HG03558 (cell line): Measurements from ENCODE around the gene UXS1.

Source experiments
- ATAC-seq: cut with Tn5 transposase; IDR thresholded peaks from one replicate; pipeline ENCODE4 v1.9.1; 2021; ENCODE audit warnings: moderate number of reproducible peaks; ENCODE audit not compliant: unreplicated experiment; ENCODE audit errors: extremely low read depth

UXS1 gene

DNA sequence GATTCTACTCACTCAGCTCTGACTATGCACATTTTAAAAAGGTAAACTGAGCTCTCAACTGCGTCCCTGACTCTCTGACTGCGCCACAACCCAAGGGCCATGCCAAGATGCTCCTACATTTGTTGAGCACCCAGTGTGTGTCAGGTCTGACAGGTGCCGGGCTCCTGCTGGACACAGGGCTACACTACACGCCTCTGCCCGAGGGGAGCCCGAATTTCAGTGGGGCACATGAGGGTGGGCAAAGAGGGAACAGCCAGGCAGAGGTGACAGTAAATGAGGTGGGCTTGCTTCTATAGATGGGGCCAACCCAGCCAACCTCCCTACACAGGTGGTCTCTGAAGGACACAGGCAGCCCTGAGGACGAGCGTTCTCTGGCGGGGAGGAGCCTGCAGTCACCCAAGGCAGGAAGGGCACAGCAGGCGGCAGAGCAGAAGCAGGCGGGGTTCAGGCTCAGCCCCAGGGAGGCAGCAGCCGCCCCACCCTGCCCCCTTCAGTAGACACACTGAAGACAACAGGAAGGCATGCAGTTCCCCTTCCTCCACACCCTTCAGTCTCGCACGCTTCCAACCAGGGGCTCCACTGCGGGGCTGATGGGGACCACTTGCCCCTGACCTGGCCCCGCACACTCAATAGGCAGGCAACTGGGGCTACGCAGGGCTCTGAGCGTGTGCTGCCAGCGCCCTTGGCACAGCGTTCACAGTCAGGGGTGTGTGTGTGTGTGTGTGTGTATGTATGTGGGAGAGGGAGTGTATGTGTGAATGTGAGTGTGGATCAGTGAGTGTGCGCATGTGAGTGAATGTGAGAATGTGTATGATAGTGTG, 98.4 kb downstream of the UXS1 start:
- no peak for ATAC-seq

DNA sequence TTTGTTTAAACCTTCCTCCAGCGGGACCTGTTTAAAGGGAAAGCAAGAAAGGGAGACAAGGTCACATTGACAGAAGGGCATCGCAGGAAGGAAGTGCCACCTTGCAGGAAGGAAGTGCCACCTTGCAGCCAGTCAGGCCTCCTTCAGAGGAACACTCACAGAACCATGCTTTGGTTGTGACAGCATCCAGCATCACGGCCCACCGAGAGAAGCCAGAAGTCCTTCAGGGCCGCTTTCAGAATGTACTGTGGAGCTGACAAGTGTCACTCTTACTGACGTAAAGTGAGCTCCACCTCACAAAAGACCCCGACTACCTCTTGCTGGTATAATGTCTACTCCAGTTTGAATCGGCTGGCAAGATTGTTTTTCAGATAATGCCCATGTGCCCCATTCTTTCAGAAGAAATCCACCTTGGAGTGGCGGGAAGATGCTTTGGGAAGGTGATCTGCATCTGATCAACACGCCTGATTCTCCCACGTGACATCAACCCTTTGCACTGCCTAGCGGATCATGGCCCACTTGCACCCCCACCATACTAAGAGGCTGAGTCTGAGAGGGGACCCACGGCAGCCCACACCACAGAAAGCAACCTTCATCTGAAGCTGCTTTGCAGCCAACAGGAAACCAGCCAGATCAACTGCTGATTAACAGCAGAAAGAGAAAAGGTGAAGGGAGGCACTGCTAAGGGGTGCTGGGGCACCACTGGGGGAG, 99.8 kb downstream of the UXS1 start:
- no peak for ATAC-seq

DNA sequence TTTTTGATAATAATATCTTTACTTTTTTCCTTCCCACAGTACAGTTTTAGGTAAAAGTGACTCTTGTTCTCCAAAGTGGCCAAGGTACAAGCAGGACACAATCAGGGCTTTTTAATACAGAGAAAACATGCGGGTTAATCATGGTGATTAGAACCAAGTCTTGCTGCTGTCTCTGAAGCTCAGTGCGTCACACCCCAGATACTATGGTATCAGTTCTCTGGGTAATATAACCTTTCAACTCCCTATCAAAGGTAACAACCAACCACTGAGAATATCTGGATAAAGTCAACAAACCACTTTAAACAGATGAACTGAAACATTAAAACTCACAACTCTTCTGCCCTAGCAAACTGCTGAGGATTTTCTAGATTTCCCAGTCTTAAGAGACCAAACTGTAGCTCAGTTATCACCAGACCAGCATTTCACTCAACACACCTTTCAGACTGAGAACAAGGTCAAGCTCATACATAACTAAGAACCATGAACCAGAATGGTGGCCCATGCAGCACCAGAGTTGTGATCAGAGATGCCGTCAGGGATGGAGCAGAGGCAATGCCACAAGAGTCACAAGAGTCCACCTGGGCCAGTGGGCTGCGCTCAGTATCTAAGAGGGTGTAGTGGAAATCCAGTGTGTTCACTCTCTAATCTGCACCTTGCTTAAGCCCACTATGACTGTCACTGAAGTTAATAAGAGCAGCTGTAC, 103.0 kb downstream of the UXS1 start:
- ATAC-seq = no peak

DNA sequence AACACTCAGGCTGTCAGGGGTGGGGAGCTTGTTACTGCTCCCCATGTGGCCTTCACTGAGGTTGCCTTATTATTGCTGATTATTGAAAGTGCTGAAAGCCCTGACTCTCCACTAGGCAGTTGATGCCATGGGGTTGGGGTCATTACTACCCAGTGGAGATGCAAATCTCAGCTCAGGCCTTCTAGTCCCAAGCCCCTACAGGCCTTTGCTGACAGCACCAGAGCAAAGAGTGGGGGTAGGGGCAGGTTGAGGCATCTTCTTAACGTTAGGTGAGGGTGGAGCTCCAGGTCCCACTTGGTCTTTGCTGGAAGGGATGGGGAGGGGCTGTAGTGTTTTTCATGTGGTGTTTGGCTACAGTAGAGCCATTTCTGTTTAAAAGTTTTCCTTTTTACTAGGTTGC, 104.5 kb downstream of the UXS1 start:
- ATAC-seq = no peak

DNA sequence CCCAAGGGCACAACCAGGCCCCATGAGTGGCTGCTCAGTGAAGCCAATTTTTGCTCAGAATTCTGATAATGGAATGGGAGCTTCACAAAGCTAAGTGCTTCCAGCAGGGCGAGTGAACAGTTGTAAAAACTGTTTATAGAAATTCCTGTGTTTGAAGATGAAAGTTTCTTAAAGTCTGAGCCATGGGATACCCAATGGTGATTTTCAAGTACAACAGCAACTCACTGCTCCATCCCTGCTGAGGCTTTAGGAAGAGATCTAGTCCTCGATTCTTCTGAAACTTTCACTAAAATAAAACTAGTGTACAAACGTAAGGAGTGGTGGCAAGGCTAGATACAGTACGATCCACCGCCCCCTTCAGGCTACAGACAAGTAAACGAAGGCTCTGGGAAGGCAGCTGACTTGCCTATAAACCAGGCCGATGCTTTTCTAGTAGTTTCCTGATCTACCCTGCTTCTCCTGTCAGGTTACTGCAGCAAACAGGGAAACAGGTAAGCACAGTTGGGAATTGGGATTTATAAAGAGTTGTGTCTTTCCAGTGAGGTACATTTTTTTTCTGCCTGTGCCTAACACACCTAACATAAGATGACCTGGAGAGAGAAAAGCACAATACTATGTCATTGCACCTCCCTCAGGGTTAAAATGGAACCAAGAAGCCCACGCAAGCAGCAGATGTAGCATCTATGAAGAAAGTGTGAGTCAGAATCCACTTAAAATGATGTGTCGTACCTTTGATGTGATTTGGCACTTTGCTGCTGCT, 108.7 kb downstream of the UXS1 start:
- ATAC-seq = no peak

DNA sequence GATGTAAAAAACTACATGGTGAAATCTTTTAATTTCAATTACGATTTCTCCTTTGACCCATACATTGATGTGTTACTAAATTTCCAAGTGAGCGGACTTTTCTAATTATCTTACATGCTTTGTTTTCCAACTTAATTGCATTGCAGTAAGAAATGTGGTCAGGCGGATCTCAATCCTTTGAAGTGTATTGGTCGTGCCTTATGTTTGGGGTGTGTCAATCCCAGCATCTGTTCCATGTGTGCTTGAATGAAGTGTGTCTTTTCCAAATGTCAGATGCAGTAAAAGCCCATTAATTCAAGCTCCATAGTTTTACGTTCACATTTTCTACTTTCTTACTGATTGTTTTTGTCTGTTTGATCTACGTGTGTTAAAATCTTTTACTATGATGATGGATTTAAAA, 113.1 kb downstream of the UXS1 start:
- ATAC-seq = no peak

DNA sequence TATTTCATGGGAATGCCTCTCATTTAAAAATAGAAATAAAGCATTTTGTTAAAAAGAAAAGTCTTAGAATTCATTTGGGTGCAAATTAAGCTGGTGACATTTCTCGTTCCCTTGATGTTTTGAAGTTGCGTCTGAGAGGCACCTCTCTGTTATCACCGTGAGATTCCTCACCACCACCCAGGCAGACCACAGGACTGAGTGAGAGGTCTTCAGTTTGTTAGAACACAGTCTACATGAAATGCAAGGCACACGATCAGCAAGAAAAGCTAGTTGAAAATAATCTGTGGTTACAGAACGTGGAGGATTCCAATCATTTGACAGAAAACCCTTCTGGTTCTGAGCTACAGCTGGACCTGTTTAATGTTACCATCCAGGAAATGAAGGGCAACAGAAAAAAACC, 116.0 kb downstream of the UXS1 start:
- ATAC-seq = no peak

DNA sequence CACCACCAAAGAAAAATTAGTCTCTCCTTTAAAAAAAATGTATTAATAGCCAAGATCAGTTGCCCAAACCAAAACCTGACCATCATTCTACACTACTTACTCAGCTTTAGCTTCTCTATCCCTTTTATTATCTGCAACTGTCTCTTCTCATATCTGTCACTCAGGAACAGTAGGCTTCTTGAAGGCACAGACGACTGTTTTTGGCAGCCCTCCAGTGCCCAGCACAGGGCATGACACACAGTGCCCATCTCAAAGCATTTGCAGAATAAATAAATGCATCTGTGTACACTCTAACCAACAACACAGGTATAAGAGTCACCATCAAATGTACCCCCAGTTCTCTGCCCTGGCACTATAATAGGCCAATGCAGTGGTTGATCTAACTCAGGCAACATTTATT, 117.2 kb downstream of the UXS1 start:
- ATAC-seq = no peak

DNA sequence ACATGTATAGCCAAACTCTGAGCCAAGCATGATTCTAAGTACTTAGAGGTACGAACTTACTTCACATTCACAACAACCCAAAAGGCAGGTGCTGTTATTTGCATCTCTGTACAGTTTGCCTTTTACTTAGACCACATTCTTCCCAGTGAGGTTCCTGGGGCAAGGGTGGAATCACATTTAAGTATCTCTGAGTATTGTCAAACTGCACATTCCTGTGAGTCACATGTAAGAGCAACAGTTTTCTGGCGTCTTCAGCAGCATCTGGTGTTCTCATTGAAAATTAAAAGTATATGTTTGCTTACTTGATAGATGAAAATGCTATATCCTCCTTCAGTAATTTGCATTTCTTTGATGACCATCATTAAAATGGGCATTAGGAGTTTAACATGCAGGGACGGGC, 119.1 kb downstream of the UXS1 start:
- ATAC-seq = no peak

DNA sequence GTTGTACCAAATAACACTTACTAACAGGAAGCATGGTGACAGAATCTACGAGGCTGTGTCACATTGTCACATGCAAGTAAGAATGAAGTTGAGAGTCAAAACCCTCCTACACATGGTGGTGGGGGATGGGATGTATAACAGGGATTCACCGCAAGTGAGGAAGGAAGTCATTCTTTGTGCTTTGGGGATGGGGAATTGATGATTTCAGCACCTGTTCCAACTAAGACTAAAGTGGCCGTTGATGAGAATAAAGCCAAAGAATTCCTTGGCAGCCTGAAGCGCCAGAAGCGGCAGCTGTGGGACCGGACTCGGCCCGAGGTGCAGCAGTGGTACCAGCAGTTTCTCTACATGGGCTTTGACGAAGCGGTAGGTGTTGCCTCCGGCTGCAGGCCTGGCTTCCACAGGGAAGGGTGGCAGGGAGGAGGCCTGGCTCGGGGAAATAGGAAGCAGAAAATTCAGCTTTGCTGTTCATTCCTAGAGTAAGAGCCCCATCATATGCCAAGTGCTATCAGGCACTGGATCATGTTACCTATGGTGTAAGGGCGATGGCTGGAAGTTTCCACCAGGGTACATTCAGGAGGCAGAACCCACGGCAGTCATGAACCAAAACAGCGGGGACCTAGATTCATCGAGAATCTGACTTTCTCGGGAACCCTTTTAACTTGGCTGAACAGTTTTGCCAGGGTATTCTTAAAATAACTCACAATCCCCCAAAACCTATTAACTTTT, 120.3 kb downstream of the UXS1 start:
- no peak for ATAC-seq

DNA sequence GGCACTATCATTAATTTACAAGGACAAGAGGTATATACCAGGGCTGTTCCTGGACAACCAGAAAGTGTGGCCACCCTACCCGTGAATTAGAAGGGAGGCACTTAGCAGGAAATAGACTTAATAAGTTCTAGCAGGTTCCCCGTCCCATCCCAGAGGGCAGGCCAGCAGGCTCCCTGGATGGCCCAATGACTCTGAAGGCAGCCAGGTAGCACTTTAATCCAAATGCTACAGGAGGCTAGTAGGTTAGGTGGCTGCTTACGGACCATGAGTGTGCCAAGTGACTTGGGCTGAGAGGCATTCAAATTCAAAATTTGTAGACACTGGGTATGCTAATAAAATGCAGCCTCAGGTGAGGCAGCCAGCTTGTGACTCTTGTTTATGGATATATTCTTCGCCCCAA, 123.9 kb downstream of the UXS1 start:
- no peak for ATAC-seq

DNA sequence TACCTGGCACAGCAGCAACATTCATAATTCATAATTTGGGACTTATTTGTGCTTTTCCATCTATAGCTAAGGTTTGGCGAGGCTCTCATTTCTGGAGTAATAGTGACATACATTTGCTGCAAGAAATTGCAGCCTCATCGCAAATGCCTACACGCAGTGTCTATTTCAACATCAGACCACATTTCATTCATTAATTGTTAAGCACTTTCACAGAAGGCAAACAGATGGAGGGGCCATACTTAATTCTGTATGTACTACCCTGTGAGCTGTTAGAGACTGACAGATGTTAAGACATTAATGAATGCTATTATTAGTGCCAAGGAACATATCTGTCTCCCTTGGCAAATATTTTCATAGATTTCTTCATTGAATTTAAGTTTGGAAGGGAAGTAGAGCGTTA, 125.7 kb downstream of the UXS1 start:
- no peak for ATAC-seq

DNA sequence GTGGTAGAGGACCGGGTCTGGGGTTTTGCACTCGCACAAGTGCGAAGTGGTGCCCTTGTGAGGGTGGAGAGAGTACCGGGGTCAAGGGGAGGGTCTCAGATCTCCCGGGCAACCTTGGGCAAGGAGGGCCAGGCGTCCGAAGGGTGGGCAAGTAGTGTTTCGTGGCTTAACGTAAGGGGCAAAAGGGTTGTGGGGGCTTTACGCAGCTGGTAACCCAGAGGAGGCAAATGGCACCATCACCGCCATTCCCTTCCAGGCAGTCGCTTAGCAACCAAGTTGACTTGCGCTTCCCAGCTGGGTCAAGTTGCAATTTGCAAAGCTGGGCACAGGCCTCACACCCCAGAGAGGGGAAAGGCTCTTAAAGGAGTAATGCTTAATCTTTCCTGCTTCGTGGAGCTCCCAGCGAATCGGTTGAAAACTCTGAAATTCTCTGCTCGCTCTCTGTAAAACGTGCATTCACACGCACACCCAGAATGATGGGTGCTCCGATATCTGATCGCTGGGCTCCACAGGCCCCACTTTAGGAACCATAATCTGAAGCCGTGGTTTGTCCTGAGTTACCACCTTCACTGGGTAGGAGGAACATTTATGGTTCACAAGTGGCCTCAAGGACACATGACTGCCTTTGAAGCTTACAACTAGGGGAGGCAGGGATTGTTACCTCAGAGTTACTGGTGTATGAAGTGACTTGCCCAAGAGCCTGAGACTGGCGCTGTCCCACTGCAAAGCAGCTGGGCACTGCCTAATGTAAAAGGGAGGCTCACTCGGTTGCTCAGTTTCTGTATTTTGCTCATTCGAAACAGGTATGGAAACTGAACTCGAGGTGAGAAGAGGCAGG, 127.9 kb downstream of the UXS1 start:
- ATAC-seq = no peak

DNA sequence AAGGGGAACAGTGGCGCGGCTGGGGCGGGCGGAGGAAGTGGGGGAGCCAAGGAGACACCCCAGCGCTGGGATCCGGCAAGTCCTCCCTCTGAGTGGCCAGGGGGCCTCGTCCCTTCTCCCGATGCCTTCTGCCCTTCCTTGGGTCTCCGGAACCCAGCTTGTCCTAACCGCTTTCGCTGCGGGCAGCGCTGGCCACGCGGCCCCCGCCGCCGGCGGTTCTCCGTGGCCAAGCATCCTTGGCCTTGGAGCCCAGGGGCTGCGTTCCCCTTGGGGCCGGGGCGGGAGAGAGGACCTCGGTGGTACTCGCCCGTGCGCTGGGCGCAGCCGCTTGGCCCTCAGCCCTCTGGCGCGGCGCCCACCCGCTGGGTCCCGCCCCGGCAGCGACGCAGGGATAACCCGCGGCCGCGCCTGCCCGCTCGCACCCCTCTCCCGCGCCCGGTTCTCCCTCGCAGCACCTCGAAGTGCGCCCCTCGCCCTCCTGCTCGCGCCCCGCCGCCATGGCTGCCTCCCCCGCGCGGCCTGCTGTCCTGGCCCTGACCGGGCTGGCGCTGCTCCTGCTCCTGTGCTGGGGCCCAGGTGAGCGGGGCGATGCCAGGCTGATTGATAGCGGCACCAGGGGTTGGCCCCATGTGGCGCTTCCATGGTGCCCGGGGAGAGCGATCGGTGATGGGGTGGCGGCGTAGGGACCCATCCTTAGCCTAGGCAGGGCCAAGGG, 128.7 kb downstream of the UXS1 start:
- no peak for ATAC-seq

DNA sequence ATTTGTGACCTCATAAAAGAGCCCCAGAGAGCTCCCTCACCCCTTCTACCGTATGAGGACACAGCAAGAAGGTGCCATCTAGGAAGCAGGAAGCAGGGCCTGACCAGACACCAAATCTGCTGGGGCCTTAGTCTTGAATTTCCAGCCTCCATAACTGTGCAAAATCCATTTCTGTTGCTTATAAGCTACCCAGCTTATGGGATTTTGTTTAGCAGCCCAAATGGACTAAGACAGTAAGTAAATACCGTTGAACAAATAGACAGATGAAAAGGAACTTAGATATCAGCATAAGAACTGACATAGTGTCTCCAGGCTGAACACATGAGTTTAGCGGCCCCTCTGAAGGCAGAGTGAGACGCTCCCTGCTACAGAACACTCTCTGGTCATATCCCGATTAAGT, 130.9 kb downstream of the UXS1 start:
- ATAC-seq = no peak

DNA sequence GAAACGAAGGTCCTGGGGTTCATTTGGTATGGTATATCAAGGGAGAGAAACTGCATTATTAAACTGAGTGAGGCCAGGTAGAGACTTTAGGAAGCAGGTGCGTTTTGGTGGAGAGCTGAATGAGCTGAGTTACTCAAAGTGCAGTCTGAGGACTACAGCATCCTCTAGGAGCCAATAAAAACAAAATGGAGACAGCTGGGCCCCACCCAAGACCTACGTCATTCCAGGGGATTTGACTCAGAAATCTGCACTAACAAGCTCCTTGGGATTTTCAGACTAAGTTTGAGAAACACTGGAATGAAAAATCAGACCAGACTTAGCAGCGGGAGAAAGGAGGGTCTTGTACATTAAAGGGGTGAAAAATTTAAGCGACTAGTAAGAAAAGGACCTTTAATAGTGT, 131.5 kb downstream of the UXS1 start:
- no peak for ATAC-seq

DNA sequence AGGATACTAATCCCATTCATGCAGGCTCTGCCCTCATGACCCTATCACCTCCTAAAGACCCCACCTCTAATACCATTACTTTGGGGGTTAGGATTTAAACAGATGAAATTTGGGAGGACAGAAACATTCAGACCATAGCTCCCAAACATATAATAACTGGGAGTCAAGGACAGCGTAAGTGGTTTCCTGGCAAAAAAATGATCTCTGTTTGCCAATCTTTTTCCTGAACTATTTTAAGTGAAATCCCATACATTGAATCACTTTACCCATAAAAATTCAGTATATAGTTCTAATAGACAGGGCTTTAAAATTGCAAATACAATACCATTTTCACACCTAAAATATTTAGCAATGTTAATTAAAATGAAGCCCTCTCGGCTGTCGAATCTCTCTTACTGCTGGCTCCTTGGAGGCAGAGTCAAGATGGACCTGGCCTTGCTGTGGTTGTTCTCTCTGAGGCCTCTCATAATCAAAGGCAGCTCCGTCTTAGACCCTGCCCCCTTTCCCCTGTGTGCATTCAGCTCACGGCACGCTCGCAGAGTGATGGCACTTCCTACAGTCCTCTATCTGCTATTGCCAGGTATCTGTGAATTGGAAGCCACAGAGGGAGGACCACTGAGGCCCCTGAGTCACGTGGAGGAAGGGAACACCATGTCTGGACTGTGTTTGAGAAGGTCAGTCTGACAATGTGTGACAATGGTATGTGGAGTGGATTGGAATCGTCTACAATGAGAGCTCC, 132.3 kb downstream of the UXS1 start:
- no peak for ATAC-seq
